Adrenal gland (tissue), 5 donors: Measurements from ENCODE around the gene CDH11.

Experiments
- CTCF ChIP-seq, 6 experiments: fragments of 450-650 bp in 4 of 6; fragments of 200-600 bp in 2 of 6; sonication (generic) in 1 of 6; IDR thresholded peaks; 1 replicate in 5 of 6; 2 replicates in 1 of 6; pipeline versions ENCODE4 v1.5.1 to v1.8.0; 2016 to 2021; ENCODE audit warnings: antibody characterized with exemption in 6 of 6, mild to moderate bottlenecking in 2 of 6, moderate library complexity in 1 of 6
- POLR2A ChIP-seq, 2 donors: fragments of 450-650 bp; IDR thresholded peaks; one replicate each; pipeline ENCODE4 v1.6.1; 2017; ENCODE audit warnings: antibody characterized with exemption in 2 of 2, mild to moderate bottlenecking in 2 of 2, moderate library complexity in 1 of 2
- donor health status: DM: no; HTN: no; CAD: no.

- TF ChIP-seq CTCF (IDR thresholded peaks at IDR 0.05) (no peak), POLR2A (IDR thresholded peaks at IDR 0.05) (no peak)
These were observed 17.4 kb downstream of the CDH11 start for GRCh38 chr16:65104471-65104870.
